HepG2 (cell line): ENCODE data around the gene PPP4C. TPM values are rescaled to one million over a fixed set of nuclear protein-coding genes. Genes with fewer than 3 reads are reported as not detected.

ENCODE experiments used
- ARID5B ChIP-seq: IDR thresholded peaks from 2 replicates; pipeline ENCODE4 v1.4.0; 2020; ENCODE audit warnings: mild to moderate bottlenecking, missing genetic modification reagents
- CAMTA2 ChIP-seq: sonication (generic); formaldehyde crosslinking; IDR thresholded peaks from 2 replicates; pipeline ENCODE4 v1.4.0; 2020; ENCODE audit warnings: mild to moderate bottlenecking, missing genetic modification reagents, borderline replicate concordance
- CBX5 ChIP-seq: sonication (generic); formaldehyde crosslinking; IDR thresholded peaks from 2 replicates; pipeline ENCODE4 v1.4.0; 2020; ENCODE audit warnings: missing genetic modification reagents, borderline replicate concordance
- ELF1 ChIP-seq: sonication (generic); formaldehyde crosslinking; IDR thresholded peaks from 2 replicates; pipeline ENCODE4 v1.4.0; 2020; ENCODE audit warnings: missing genetic modification reagents
- ETV5 ChIP-seq: IDR thresholded peaks from 2 replicates; pipeline ENCODE4 v1.6.1; 2018; ENCODE audit warnings: missing biosample characterization, missing genetic modification reagents, inconsistent platforms, borderline replicate concordance
- HDAC2 ChIP-seq: sonication (generic); formaldehyde crosslinking; IDR thresholded peaks from 2 replicates; pipeline ENCODE4 v1.4.0; 2020; ENCODE audit warnings: missing genetic modification reagents
- HNF1B ChIP-seq: sonication (generic); formaldehyde crosslinking; IDR thresholded peaks from 2 replicates; pipeline ENCODE4 v1.5.1; 2020; ENCODE audit warnings: mild to moderate bottlenecking, moderate library complexity, missing genetic modification reagents
- KAT8 ChIP-seq: IDR thresholded peaks from 2 replicates; pipeline ENCODE4 v1.6.1; 2016; ENCODE audit warnings: missing genetic modification reagents, missing compliant biosample characterization
- MTERF4 ChIP-seq: sonication (generic); formaldehyde crosslinking; IDR thresholded peaks from 2 replicates; pipeline ENCODE4 v1.8.0; 2023; ENCODE audit warnings: mild to moderate bottlenecking, missing genetic modification reagents
- PCBP2 ChIP-seq: fragments of 200-400 bp; formaldehyde crosslinking; optimal IDR thresholded peaks from 2 replicates; pipeline ENCODE3; 2018; ENCODE audit warnings: low read length, low read depth; ENCODE audit not compliant: poor library complexity, severe bottlenecking
- SOX5 ChIP-seq: IDR thresholded peaks from 2 replicates; pipeline ENCODE4 v1.6.1; 2016; ENCODE audit warnings: borderline replicate concordance
- ZHX2 ChIP-seq, 2 experiments: sonication (generic) in 1 of 2; formaldehyde crosslinking in 1 of 2; IDR thresholded peaks; 2 replicates each; pipeline versions ENCODE4 v1.6.1 to v1.9.0; 2014 to 2022; ENCODE audit warnings: antibody characterized with exemption in 1 of 2, borderline replicate concordance in 1 of 2, inconsistent platforms in 1 of 2, low read depth in 1 of 2, missing genetic modification reagents in 1 of 2
- ZMYM3 ChIP-seq: sonication (generic); formaldehyde crosslinking; IDR thresholded peaks from 2 replicates; pipeline ENCODE4 v1.5.1; 2020; ENCODE audit warnings: mild to moderate bottlenecking, missing genetic modification reagents
- ZNF136 ChIP-seq: sonication (generic); formaldehyde crosslinking; IDR thresholded peaks from 2 replicates; pipeline ENCODE4 v1.8.1; 2022; ENCODE audit warnings: low read depth, mild to moderate bottlenecking, moderate library complexity, missing genetic modification reagents
- ZNF225 ChIP-seq: sonication (generic); formaldehyde crosslinking; IDR thresholded peaks from 2 replicates; pipeline ENCODE4 v1.4.0; 2020; ENCODE audit warnings: mild to moderate bottlenecking, missing genetic modification reagents
- ZNF761 ChIP-seq: sonication (generic); formaldehyde crosslinking; conservative IDR thresholded peaks from 2 replicates; pipeline ENCODE4 v1.4.0; 2020; ENCODE audit warnings: mild to moderate bottlenecking, missing genetic modification reagents
- polyA plus RNA-seq, 8 experiments: library from polyadenylated mRNA; depleted of rRNA in 3 of 8; stranded (reverse) in 7 of 8; unstranded in 1 of 8; fragments of >200 nt; fragmentation: Illumina TruSeq in 4 of 8; extraction: Trizol in 4 of 8; gene quantifications; 2 replicates each; pipeline versions ENCODE4 v1.2.1 to v1.2.3, GENCODE V29; 2011 to 2016; ENCODE audit warnings: low read depth in 4 of 8, missing spikeins in 1 of 8, mixed read lengths in 1 of 8; ENCODE audit not compliant: insufficient read depth in 1 of 8
- total RNA-seq, 5 experiments: library from RNA; depleted of rRNA; stranded (reverse); fragments of >200 nt; fragmentation: Illumina TruSeq; extraction: Trizol; gene quantifications; 2 replicates each; pipeline ENCODE4 v1.2.3, GENCODE V29; 2016; ENCODE audit warnings: low read depth in 1 of 5

PPP4C gene
- total and polyA plus RNA-seq, 2 of the 13 experiments (the other 11 are each of a cell fraction or from before 2014, with no cell fraction given) = 176 to 220 TPM

GRCh38 chr16:30054959-30055553, 20.7 kb upstream of the PPP4C start (continued):
- TF ChIP-seq HNF1B (CRISPR knock-in tag) = peak; percentile 52; the same call in 1 of the 2 replicates
- TF ChIP-seq PCBP2 = no peak
- 0 out of 2 replicates have a peak, but pooled peaks have one; percentile 49 for TF ChIP-seq CBX5 (CRISPR knock-in tag)
- peak; percentile 54; the same call in 1 of the 2 replicates for TF ChIP-seq ETV5
- TF ChIP-seq KAT8 = peak; percentile 40; the same call in 1 of the 2 replicates
- TF ChIP-seq ZNF225 (CRISPR knock-in tag) = peak; percentile 80; the same call in 1 of the 2 replicates
- 0 out of 2 replicates have a peak, but pooled peaks have one; percentile 16 for TF ChIP-seq HDAC2 (CRISPR knock-in tag)
- no peak for TF ChIP-seq ZNF761 (CRISPR knock-in tag)
- TF ChIP-seq ARID5B = 0 out of 2 replicates have a peak, but pooled peaks have one; percentile 12
- TF ChIP-seq SOX5 (CRISPR knock-in tag) = 0 out of 2 replicates have a peak, but pooled peaks have one; percentile 24
- peak; percentile 64; the same call in 1 of the 2 replicates for TF ChIP-seq ZMYM3 (CRISPR knock-in tag)
- TF ChIP-seq ZNF136 (CRISPR knock-in tag) = 0 out of 2 replicates have a peak, but pooled peaks have one; percentile 44
- peak; percentile 48; the same call in 1 of the 2 replicates for TF ChIP-seq ELF1 (CRISPR knock-in tag)
- TF ChIP-seq MTERF4 (CRISPR knock-in tag) = peak; percentile 67; the same call in 1 of the 2 replicates
- TF ChIP-seq CAMTA2 (CRISPR knock-in tag) = no peak
- TF ChIP-seq ZHX2 (IDR thresholded peaks at IDR 0.05; ENCODE audit: low read depth) = no peak
- TF ChIP-seq ZHX2 (CRISPR knock-in tag; IDR thresholded peaks at IDR 0.05; ENCODE audit: borderline replicate concordance) = no peak
